Stimulated activated CD8-positive, alpha-beta memory T cell treated with anti-CD3 and anti-CD28 coated beads, Interleukin-4, amount 100 ng/mL, for 1 hour (primary cell): ENCODE results near the gene VDR.

Source experiments
- DNase-seq, 2 donors: peaks; one replicate each; pipeline ENCODE4 v3.0.0-alpha.2; 2020; ENCODE audit warnings: low read depth in 2 of 2, low spot score in 1 of 2

Gene VDR

GRCh38 chr12:47894652-47895051 is 10.1 kb downstream of the VDR start:
- no peak for DNase-seq

GRCh38 chr12:47894068-47894467 is 10.7 kb downstream of the VDR start:
- DNase-seq = no peak

- no peak for DNase-seq
These were observed 12.0 kb downstream of the VDR start for GRCh38 chr12:47892819-47893218.

- no peak for DNase-seq
These were observed 13.4 kb downstream of the VDR start for GRCh38 chr12:47891356-47891755.

GRCh38 chr12:47889040-47889439 is 15.8 kb downstream of the VDR start:
- DNase-seq = no peak

GRCh38 chr12:47888153-47888819 is 16.5 kb downstream of the VDR start:
- no peak for DNase-seq

GRCh38 chr12:47887529-47887928 is 17.3 kb downstream of the VDR start:
- DNase-seq = no peak

- DNase-seq = no peak
These were observed 18.1 kb downstream of the VDR start for GRCh38 chr12:47886510-47887240.

GRCh38 chr12:47885566-47885965 is 19.2 kb downstream of the VDR start:
- DNase-seq = no peak

GRCh38 chr12:47885012-47885501 is 19.7 kb downstream of the VDR start:
- peak in 1 of 2 donors; percentile 7 for DNase-seq

- DNase-seq = no peak
These were observed 20.3 kb downstream of the VDR start for GRCh38 chr12:47884501-47884900.

GRCh38 chr12:47883663-47884195 is 21.1 kb downstream of the VDR start:
- no peak for DNase-seq

- DNase-seq = no peak
These were observed 21.8 kb downstream of the VDR start for GRCh38 chr12:47882781-47883546.

- no peak for DNase-seq
These were observed 22.9 kb downstream of the VDR start for GRCh38 chr12:47881826-47882427.

- DNase-seq = no peak
These were observed 23.7 kb downstream of the VDR start for GRCh38 chr12:47881051-47881450.

- no peak for DNase-seq
These were observed 25.8 kb downstream of the VDR start for GRCh38 chr12:47878918-47879481.

- DNase-seq = no peak
These were observed 26.4 kb downstream of the VDR start for GRCh38 chr12:47878293-47878917.

- no peak for DNase-seq
These were observed 27.7 kb downstream of the VDR start for GRCh38 chr12:47877081-47877480.

GRCh38 chr12:47876440-47876960 is 28.3 kb downstream of the VDR start:
- DNase-seq = no peak

GRCh38 chr12:47875746-47876439 is 28.9 kb downstream of the VDR start:
- no peak for DNase-seq
